ENCODE results near the gene CDC25A.

DNA sequence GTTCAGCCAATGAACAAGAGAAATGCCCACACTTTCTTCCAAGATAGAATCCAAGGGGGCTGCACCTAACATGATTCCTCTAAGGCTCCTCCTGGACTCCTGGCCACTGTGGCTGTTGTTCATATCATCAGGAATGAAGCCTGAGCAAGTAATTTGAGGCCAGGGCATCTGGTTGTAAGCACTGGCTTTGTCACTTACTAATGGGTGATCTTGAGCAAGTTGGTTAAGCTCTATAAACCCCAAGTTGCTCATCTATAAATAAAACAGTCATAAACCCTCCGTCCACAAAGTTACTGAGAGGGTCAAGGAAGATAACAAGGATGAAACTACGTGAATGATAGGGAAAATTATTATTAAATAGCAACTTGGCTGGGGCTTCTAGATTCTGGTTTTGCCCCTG is 58.3 kb downstream of the CDC25A start:
- TF ChIP-seq POLR2AphosphoS5 (IDR thresholded peaks at IDR 0.05; ENCODE audit: borderline replicate concordance, low read depth, low read length) (no peak), EZH2 (IDR thresholded peaks at IDR 0.05) (no peak)
